ENCODE results near the gene CAPN12.

CAPN12 gene

DNA sequence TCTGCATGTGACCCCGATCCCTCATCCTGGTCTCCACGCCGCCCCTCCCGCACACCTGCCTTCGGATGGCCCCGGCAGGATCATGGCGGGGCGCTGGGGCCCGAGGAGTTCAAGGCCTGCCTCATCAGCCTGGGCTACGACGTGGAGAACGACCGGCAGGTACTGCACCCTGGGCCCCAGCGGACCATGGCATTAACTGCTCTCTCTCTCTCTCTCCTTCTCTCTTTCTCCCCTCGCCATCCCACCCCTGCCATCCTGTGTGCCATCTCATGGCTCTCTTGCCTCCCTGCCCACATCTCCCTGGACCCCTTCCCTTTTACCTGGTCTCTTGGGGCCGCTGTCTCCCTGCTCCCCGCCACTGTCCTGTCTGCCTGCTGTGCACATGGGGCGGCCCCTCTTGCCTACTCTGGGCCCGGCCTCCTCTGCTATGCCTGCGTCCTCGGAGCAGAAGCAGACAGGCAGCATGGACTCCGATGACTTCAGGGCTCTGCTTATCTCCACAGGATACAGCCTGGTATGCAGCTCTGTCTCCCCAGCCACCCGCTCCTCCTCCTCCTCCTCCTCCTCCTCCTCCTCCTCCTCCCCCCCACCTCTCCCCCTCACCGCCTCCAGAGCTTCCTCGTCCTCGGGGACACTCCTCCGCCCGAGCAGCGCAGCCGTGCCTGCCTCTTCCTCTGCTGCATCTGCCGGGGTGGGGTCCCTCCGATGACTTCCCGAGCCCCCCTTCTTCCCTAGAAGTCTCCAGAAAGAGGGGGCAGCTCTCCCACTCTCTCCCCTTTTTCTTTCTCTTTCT, 16.2 kb downstream of the CAPN12 start:
- in situ Hi-C loops (cut with MboI; ENCODE audit: low sequenced_read_pairs, unreplicated experiment): no loop called here
- TF ChIP-seq, protein P1, sequence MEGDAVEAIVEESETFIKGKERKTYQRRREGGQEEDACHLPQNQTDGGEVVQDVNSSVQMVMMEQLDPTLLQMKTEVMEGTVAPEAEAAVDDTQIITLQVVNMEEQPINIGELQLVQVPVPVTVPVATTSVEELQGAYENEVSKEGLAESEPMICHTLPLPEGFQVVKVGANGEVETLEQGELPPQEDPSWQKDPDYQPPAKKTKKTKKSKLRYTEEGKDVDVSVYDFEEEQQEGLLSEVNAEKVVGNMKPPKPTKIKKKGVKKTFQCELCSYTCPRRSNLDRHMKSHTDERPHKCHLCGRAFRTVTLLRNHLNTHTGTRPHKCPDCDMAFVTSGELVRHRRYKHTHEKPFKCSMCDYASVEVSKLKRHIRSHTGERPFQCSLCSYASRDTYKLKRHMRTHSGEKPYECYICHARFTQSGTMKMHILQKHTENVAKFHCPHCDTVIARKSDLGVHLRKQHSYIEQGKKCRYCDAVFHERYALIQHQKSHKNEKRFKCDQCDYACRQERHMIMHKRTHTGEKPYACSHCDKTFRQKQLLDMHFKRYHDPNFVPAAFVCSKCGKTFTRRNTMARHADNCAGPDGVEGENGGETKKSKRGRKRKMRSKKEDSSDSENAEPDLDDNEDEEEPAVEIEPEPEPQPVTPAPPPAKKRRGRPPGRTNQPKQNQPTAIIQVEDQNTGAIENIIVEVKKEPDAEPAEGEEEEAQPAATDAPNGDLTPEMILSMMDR (IDR thresholded peaks at IDR 0.05; ENCODE audit: borderline replicate concordance, control extremely low read depth, extremely low read depth, insufficient read depth, missing control alignments): no peak
- no peak for DNase-seq (ENCODE audit: low spot score)

DNA sequence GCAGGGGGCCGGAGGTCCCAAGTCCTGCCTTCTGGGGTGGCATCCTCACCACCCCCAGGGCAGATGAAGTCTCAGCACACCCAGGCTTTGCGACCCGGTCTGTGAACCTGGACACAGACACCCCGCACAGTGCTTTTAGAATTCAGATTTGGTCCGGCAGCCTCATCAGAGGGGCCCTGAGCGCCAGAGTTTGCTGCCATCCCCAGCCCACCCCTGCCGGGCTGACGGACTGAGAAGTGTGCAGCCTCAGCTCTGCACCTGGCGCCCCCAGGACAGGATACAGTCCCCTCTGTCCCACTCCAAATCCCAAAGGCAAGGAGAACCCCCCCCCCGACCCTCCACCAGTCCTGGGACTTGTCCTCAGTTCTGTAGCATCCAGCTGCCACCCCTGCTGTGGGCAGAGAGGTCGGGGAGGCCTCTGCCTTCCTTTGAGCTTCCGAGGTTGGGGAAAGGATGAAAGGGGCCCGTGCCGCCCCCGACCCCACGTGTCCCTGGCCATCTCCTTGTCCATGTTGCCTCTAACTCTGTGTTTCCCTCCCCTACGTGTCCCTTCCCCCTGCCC, 16.9 kb downstream of the CAPN12 start:
- in situ Hi-C loops (cut with MboI; ENCODE audit: low sequenced_read_pairs, unreplicated experiment): no loop called here
- DNase-seq (ENCODE audit: low spot score): no peak
- TF ChIP-seq, protein P1 (IDR thresholded peaks at IDR 0.05; ENCODE audit: borderline replicate concordance, control extremely low read depth, extremely low read depth, insufficient read depth, missing control alignments): no peak

DNA sequence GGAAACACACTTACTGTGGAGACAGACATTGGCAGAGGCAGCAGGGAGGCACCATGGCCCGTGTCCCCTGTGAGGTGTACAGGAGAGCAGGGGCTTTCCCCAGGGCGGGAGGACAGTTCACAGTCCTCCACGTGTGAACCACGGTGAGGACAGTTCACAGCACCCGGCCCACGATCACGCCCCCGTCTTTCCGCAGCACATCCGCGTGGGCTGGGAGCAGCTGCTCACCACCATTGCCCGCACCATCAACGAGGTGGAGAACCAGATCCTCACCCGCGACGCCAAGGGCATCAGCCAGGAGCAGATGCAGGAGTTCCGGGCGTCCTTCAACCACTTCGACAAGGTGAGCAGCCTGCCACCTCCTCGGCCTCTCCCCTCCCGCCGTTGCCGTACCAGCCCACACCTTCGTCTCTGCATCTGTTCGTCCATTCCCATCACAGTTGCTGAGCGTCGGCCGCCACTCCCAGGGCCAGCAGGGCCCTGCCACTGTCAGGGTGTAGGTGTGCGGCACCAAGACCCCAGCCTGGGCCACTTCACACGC, 17.4 kb downstream of the CAPN12 start:
- no peak for DNase-seq (ENCODE audit: low spot score)
- in situ Hi-C loops (cut with MboI; ENCODE audit: low sequenced_read_pairs, unreplicated experiment): no loop called here
- TF ChIP-seq, protein P1 (IDR thresholded peaks at IDR 0.05; ENCODE audit: borderline replicate concordance, control extremely low read depth, extremely low read depth, insufficient read depth, missing control alignments): no peak

DNA sequence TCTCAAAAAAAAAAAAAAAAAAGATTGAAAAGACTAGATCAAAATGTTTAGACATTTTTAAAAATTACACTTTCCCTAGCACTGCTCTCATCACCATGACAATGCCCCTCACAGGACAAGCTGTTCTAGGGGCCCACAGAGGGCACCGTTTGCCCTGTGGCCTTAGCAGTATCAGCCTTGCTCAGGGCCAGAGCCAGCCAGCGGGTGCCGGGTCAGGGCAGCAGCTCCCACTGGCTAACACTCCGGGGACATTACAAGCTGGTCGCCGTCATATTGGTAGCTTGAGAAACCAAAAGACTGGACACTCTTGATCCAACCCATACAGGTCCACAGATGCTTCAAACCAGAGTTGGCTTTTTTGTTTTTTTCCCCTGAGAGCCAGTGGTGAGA, 18.0 kb downstream of the CAPN12 start:
- in situ Hi-C loops (cut with MboI; ENCODE audit: low sequenced_read_pairs, unreplicated experiment): no loop called here
- TF ChIP-seq, protein P1 (IDR thresholded peaks at IDR 0.05; ENCODE audit: borderline replicate concordance, control extremely low read depth, extremely low read depth, insufficient read depth, missing control alignments): no peak
- no peak for DNase-seq (ENCODE audit: low spot score)

DNA sequence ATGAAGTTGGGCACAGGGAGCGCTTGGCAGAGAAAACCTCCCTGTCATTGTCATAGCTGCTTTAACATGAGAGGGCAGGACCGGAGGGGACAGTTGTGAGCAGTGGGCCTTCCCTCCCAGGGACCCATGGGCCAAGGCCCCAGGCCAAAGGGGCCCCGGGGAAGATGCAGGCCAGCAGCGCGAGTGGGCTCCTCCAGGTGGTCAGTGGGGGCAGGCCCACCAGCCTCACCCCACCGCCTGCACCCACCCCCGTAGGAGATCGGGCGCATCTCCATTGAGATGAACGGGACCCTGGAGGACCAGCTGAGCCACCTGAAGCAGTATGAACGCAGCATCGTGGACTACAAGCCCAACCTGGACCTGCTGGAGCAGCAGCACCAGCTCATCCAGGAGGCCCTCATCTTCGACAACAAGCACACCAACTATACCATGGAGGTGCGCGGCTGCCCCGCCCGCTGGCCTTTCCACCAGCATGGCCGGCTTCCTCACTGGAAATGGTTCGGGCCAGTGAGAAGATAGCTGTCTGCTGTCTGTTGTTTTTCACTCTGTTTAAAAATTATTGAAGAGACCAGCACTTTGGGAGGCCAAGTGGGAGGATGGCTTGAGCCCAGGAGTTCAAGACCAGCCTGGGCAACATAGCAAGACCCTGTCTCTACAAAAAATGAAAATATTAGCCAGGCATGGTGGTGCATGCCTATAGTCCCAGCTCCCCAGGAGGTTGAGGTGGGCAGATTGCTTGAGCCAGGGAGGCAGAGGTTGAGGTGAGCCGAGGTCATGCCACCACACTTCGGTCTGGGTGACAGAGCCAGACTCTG, 18.6 kb downstream of the CAPN12 start:
- TF ChIP-seq, protein P1 (IDR thresholded peaks at IDR 0.05; ENCODE audit: borderline replicate concordance, control extremely low read depth, extremely low read depth, insufficient read depth, missing control alignments): no peak
- no peak for DNase-seq (ENCODE audit: low spot score)
- in situ Hi-C loops (cut with MboI; ENCODE audit: low sequenced_read_pairs, unreplicated experiment): no loop called here
